ENCODE data around the gene PTPRD.

DNA sequence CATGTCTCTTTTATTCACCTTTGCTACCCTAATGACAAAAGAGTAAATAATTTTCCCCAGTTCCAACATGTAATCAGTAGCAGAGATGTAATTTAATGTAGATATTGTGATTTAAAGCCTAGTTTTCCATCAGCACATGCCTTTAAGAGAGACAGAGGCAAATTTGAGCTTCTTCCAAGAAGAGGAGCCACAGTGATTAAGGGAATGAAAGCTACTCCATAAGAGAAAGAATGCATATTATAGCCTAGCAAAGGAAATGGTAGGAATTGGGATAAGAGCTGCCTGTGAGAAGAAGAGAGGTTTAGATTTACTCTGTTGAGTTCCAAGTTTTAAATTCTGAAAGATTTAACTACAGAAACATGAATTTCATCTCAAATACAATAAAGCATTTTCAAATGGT, 2222.2 kb downstream of the PTPRD start:
- TF ChIP-seq, protein P1, sequence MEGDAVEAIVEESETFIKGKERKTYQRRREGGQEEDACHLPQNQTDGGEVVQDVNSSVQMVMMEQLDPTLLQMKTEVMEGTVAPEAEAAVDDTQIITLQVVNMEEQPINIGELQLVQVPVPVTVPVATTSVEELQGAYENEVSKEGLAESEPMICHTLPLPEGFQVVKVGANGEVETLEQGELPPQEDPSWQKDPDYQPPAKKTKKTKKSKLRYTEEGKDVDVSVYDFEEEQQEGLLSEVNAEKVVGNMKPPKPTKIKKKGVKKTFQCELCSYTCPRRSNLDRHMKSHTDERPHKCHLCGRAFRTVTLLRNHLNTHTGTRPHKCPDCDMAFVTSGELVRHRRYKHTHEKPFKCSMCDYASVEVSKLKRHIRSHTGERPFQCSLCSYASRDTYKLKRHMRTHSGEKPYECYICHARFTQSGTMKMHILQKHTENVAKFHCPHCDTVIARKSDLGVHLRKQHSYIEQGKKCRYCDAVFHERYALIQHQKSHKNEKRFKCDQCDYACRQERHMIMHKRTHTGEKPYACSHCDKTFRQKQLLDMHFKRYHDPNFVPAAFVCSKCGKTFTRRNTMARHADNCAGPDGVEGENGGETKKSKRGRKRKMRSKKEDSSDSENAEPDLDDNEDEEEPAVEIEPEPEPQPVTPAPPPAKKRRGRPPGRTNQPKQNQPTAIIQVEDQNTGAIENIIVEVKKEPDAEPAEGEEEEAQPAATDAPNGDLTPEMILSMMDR (IDR thresholded peaks at IDR 0.05 in 8 of 11, conservative IDR thresholded peaks at IDR 0.05 in 3 of 11): no peak
- TF ChIP-seq POLR2AphosphoS5 (IDR thresholded peaks at IDR 0.05): no peak
